ENCODE results near the gene HOXA7. TPM values are rescaled to one million over a fixed set of nuclear protein-coding genes. Genes with fewer than 3 reads are reported as not detected.

The HOXA7 gene
- total RNA-seq, 3 donors from 2014 or later = 17.1 to 29.8 (median 27.9) TPM

- H3K4me1 ChIP-seq (ENCODE audit: low read depth) = peaks cover 28% of the 10 kb centered on the region
- DNase-seq = peak in 2 of 3 donors; percentile 52 to 60
- no peak for ATAC-seq
- no peak overlapping the region for H3K4me3 ChIP-seq
- H3K36me3 ChIP-seq (ENCODE audit: low read depth) = no peaks in the 10 kb centered on the region
- intact Hi-C loops (cut with DNase I, micrococcal nuclease) = loop anchor here in 1 of 2 donors (10.0 kb wide), 2 partner anchors 730 to 830 kb away; no protein-coding TSS in a partner anchor
- H3K9me3 ChIP-seq = no peaks in the 10 kb centered on the region
- no peak for TF ChIP-seq CTCF (IDR thresholded peaks at IDR 0.05)
These were observed 38.4 kb upstream of the HOXA7 start for GRCh38 chr7:27194686-27195379.

GRCh38 chr7:27194002-27194352 lies 37.5 kb upstream of the HOXA7 start:
- no peak for ATAC-seq
- H3K4me3 ChIP-seq = no peak overlapping the region
- TF ChIP-seq CTCF (IDR thresholded peaks at IDR 0.05) = no peak

GRCh38 chr7:27193335-27194001 lies 37.0 kb upstream of the HOXA7 start:
- DNase-seq (peak in 2 of 3 donors; percentile 38 to 49), ATAC-seq (no peak)
- intact Hi-C loops (cut with DNase I, micrococcal nuclease) = loop anchor here in 1 of 2 donors (10.0 kb wide), 2 partner anchors 731 to 831 kb away; no protein-coding TSS in a partner anchor
- no peak for TF ChIP-seq CTCF (IDR thresholded peaks at IDR 0.05)
- no peaks in the 10 kb centered on the region for H3K36me3 ChIP-seq (ENCODE audit: low read depth)
- H3K9me3 ChIP-seq = no peaks in the 10 kb centered on the region
- H3K4me1 ChIP-seq (ENCODE audit: low read depth) = peaks cover 40% of the 10 kb centered on the region
- H3K4me3 ChIP-seq = peak overlapping the region; percentile 2

More at GRCh38 chr7:27194002-27194352, 37.5 kb upstream of the HOXA7 start:
- no peak for DNase-seq
- no peaks in the 10 kb centered on the region for H3K36me3 ChIP-seq (ENCODE audit: low read depth)
- peaks cover 37% of the 10 kb centered on the region for H3K4me1 ChIP-seq (ENCODE audit: low read depth)
- intact Hi-C loops (cut with DNase I, micrococcal nuclease) = loop anchor here in 1 of 2 donors (10.0 kb wide), 2 partner anchors 731 to 831 kb away; no protein-coding TSS in a partner anchor
- H3K9me3 ChIP-seq = no peaks in the 10 kb centered on the region

- Histone ChIP-seq H3K4me1 (ENCODE audit: low read depth) (peaks cover 40% of the 10 kb centered on the region), H3K4me3 (peak overlapping the region; percentile 17), H3K9me3 (no peaks in the 10 kb centered on the region), H3K36me3 (ENCODE audit: low read depth) (no peaks in the 10 kb centered on the region)
- intact Hi-C loops (cut with DNase I, micrococcal nuclease) = loop anchor here in 1 of 2 donors (10.0 kb wide), 2 partner anchors 732 to 832 kb away; no protein-coding TSS in a partner anchor
- DNase-seq = peak in 2 of 3 donors; percentile 55 to 71
- no peak for TF ChIP-seq CTCF (IDR thresholded peaks at IDR 0.05)
- peak; percentile 6 for ATAC-seq
These were observed 36.3 kb upstream of the HOXA7 start for GRCh38 chr7:27192546-27193334.

GRCh38 chr7:27191833-27192545 lies 35.5 kb upstream of the HOXA7 start:
- Histone ChIP-seq H3K9me3 (no peaks in the 10 kb centered on the region), H3K4me1 (ENCODE audit: low read depth) (peaks cover 40% of the 10 kb centered on the region), H3K36me3 (ENCODE audit: low read depth) (no peaks in the 10 kb centered on the region), H3K4me3 (peak overlapping the region; percentile 17)
- DNase-seq (peak; percentile 71 to 79 (median 78)), ATAC-seq (peak; percentile 37)
- no peak for TF ChIP-seq CTCF (IDR thresholded peaks at IDR 0.05)
- intact Hi-C loops (cut with DNase I, micrococcal nuclease) = loop anchor here in 1 of 2 donors (10.0 kb wide), 2 partner anchors 733 to 833 kb away; no protein-coding TSS in a partner anchor
